ENCODE measurements around the gene TRIM28. TPM values are rescaled to one million over a fixed set of nuclear protein-coding genes. Genes with fewer than 3 reads are reported as not detected.

TRIM28 gene
- total and polyA plus RNA-seq, 9 of the 15 experiments (the other 6 are each of a cell fraction or from before 2014, with no cell fraction given), result 12.1 to 797 (median 490) TPM

GRCh38 chr19:58571575-58571947, 27.7 kb downstream of the TRIM28 start:
- H3K9ac ChIP-seq (ENCODE audit: insufficient read depth in 1 of 2, low read depth in 2 of 2, low read length in 2 of 2), result no peak overlapping the region
- intact Hi-C loops (cut with micrococcal nuclease), result no loop called here
- ATAC-seq (no peak), DNase-seq (ENCODE audit: extremely low read depth in 1 of 4, low spot score in 3 of 4) (no peak), FAIRE-seq (no peak)
- H3K79me2 ChIP-seq (ENCODE audit: control insufficient read depth, insufficient read depth, low read length), result peaks cover 19% of the 10 kb centered on the region
- ChIA-PET CTCF (ENCODE audit: low intra/inter-chr PET ratio) (no interaction called here), POLR2A (interaction anchor here (0.7 to 2.9 kb wide), 3 partner anchors 8 to 16 kb away, joined by 3 to 24 read pairs (median 4); partner anchors contain the start of gene CHMP2A)
- no peak overlapping the region for H3K4me3 ChIP-seq
- H3K9me3 ChIP-seq (replicated peaks; ENCODE audit: control insufficient read depth, insufficient read depth, low read depth, low read length), result no peaks in the 10 kb centered on the region
- 89% methylated on average over 8 of the region's 8 CpGs for WGBS (ENCODE audit: insufficient coverage, low coverage, missing lambda C conversion rate)
- H3K36me3 ChIP-seq (ENCODE audit: control insufficient read depth, insufficient read depth, low read length), result peaks cover 42% of the 10 kb centered on the region; the same call in 2 of the 3 replicates
- peaks cover 25 to 33% of the 10 kb centered on the region in 2 experiments; a peak in 4 of 5 replicates for H3K4me1 ChIP-seq (replicated peaks in 1 of 2; ENCODE audit: control insufficient read depth in 2 of 2, insufficient read depth in 2 of 2, low read length in 2 of 2)
- no peaks in the 10 kb centered on the region for H3K9me1 ChIP-seq (ENCODE audit: control insufficient read depth, insufficient read depth, low read length)
- no peaks in the 10 kb centered on the region for H3K27me3 ChIP-seq (ENCODE audit: control insufficient read depth in 2 of 2, insufficient read depth in 2 of 2, low read length in 2 of 2)
- H4K20me1 ChIP-seq (replicated peaks; ENCODE audit: control insufficient read depth, insufficient read depth, low read length), result no peaks in the 10 kb centered on the region
- no peak overlapping the region for H2AFZ ChIP-seq (ENCODE audit: low read depth, low read length)
- in situ Hi-C loops (cut with MboI), result no loop called here
- no peak overlapping the region for H3K27ac ChIP-seq (ENCODE audit: extremely low read depth, low read depth, low read length)
- peak overlapping the region; percentile 96; the same call in 1 of the 2 replicates for H3K4me2 ChIP-seq (ENCODE audit: insufficient read depth, low read length)
- BruUV-seq (replicated peaks), result no TSS peak
- TF ChIP-seq ZNF24 (IDR thresholded peaks at IDR 0.05), result no peak
- TF ChIP-seq FOXA3 (CRISPR knock-in tag; conservative IDR thresholded peaks at IDR 0.05 in 1 of 2, IDR thresholded peaks at IDR 0.05 in 1 of 2), result no peak
- no peak for TF ChIP-seq EZH2 (IDR thresholded peaks at IDR 0.05; ENCODE audit: borderline replicate concordance, low read depth, low read length)
- no peak for TF ChIP-seq ZNF717 (CRISPR knock-in tag; IDR thresholded peaks at IDR 0.05)
- TF ChIP-seq CBX5 (IDR thresholded peaks at IDR 0.05; ENCODE audit: borderline replicate concordance, low read depth), result no peak
- TF ChIP-seq USF1 (CRISPR knock-in tag; IDR thresholded peaks at IDR 0.05), result no peak
- no peak for TF ChIP-seq ZBTB49 (CRISPR knock-in tag; IDR thresholded peaks at IDR 0.05; ENCODE audit: borderline replicate concordance)
- no peak for TF ChIP-seq CXXC5 (CRISPR knock-in tag; IDR thresholded peaks at IDR 0.05)
- no peak for TF ChIP-seq EP300 (IDR thresholded peaks at IDR 0.05; ENCODE audit: low read length)
- no peak for TF ChIP-seq TBL1XR1 (IDR thresholded peaks at IDR 0.05; ENCODE audit: low read length in 2 of 2)
- TF ChIP-seq ZNF707 (CRISPR knock-in tag; conservative IDR thresholded peaks at IDR 0.05), result no peak
- TF ChIP-seq ZNF764 (CRISPR knock-in tag; IDR thresholded peaks at IDR 0.05; ENCODE audit: low read depth), result no peak
- TF ChIP-seq SIRT6 (IDR thresholded peaks at IDR 0.05; ENCODE audit: low read depth, low read length), result no peak
- TF ChIP-seq NFYB (IDR thresholded peaks at IDR 0.05; ENCODE audit: extremely low read depth, insufficient read length), result no peak
- TF ChIP-seq ZNF133 (CRISPR knock-in tag; IDR thresholded peaks at IDR 0.05), result no peak
- TF ChIP-seq DNMT1 (IDR thresholded peaks at IDR 0.05), result no peak
- TF ChIP-seq KHSRP (IDR thresholded peaks at IDR 0.05), result no peak

Data from K562 (cell line).